HepG2 (cell line): ENCODE data around the gene PRPSAP1. TPM values are rescaled to one million over a fixed set of nuclear protein-coding genes. Genes with fewer than 3 reads are reported as not detected.

Experiments used
- AFF4 ChIP-seq: sonication (generic); formaldehyde crosslinking; IDR thresholded peaks from 2 replicates; pipeline ENCODE4 v1.4.0; 2020; ENCODE audit warnings: missing genetic modification reagents
- ELF3 ChIP-seq: IDR thresholded peaks from 2 replicates; pipeline ENCODE4 v1.6.1; 2016; ENCODE audit warnings: missing genetic modification reagents, missing compliant biosample characterization
- FOXK1 ChIP-seq: sonication (generic); formaldehyde crosslinking; IDR thresholded peaks from 2 replicates; pipeline ENCODE4 v1.4.0; 2020; ENCODE audit warnings: low read depth, missing genetic modification reagents, borderline replicate concordance
- GPBP1L1 ChIP-seq: sonication (generic); formaldehyde crosslinking; IDR thresholded peaks from 2 replicates; pipeline ENCODE4 v1.5.0; 2020; ENCODE audit warnings: mild to moderate bottlenecking, missing genetic modification reagents
- HMG20A ChIP-seq: IDR thresholded peaks from 2 replicates; pipeline ENCODE4 v1.6.1; 2016; ENCODE audit warnings: borderline replicate concordance
- HNF4A ChIP-seq: sonication (generic); formaldehyde crosslinking; IDR thresholded peaks from 2 replicates; pipeline ENCODE4 v1.4.0; 2020; ENCODE audit warnings: missing genetic modification reagents
- ISX ChIP-seq: sonication (generic); formaldehyde crosslinking; conservative IDR thresholded peaks from 2 replicates; pipeline ENCODE4 v1.5.0; 2020; ENCODE audit warnings: missing genetic modification reagents
- KLF12 ChIP-seq: sonication (generic); formaldehyde crosslinking; IDR thresholded peaks from 2 replicates; pipeline ENCODE4 v1.4.0; 2020; ENCODE audit warnings: missing genetic modification reagents, borderline replicate concordance
- KLF6 ChIP-seq: IDR thresholded peaks from 2 replicates; pipeline ENCODE4 v1.8.0; 2016; ENCODE audit warnings: missing biosample characterization, missing genetic modification reagents
- MTA1 ChIP-seq: sonication (generic); formaldehyde crosslinking; IDR thresholded peaks from 2 replicates; pipeline ENCODE4 v1.4.0; 2020; ENCODE audit warnings: missing genetic modification reagents, mild to moderate bottlenecking, borderline replicate concordance
- NR2F6 ChIP-seq, 2 experiments: IDR thresholded peaks; 2 replicates each; pipeline ENCODE4 v1.6.1; 2016; ENCODE audit warnings: antibody characterized with exemption in 1 of 2, mild to moderate bottlenecking in 1 of 2
- PCBP1 ChIP-seq: fragments of 200-400 bp; formaldehyde crosslinking; IDR thresholded peaks from 2 replicates; pipeline ENCODE4 v1.6.1; 2017; ENCODE audit warnings: mild to moderate bottlenecking, low read depth, low read length, borderline replicate concordance
- SP2 ChIP-seq: sonication (generic); formaldehyde crosslinking; IDR thresholded peaks from 2 replicates; pipeline ENCODE4 v1.5.1; 2020; ENCODE audit warnings: mild to moderate bottlenecking, missing genetic modification reagents
- SP5 ChIP-seq: IDR thresholded peaks from 2 replicates; pipeline ENCODE4 v1.6.1; 2016; ENCODE audit warnings: low read depth, borderline replicate concordance
- TBL1XR1 ChIP-seq: fragments of 150-350 bp; IDR thresholded peaks from 2 replicates; pipeline ENCODE4 v1.6.1; 2014; ENCODE audit warnings: borderline replicate concordance, low read length; ENCODE audit not compliant: partially characterized antibody
- ZFP90 ChIP-seq: sonication (generic); formaldehyde crosslinking; IDR thresholded peaks from 2 replicates; pipeline ENCODE4 v1.8.0; 2022; ENCODE audit warnings: missing genetic modification reagents, mild to moderate bottlenecking, inconsistent platforms, borderline replicate concordance
- ZNF235 ChIP-seq: sonication (generic); formaldehyde crosslinking; IDR thresholded peaks from 2 replicates; pipeline ENCODE4 v1.8.1; 2023; ENCODE audit warnings: mild to moderate bottlenecking, missing genetic modification reagents, borderline replicate concordance
- ZNF317 ChIP-seq: sonication (generic); formaldehyde crosslinking; IDR thresholded peaks from 2 replicates; pipeline ENCODE4 v1.5.0; 2020; ENCODE audit warnings: mild to moderate bottlenecking, missing genetic modification reagents
- ZNF432 ChIP-seq: sonication (generic); formaldehyde crosslinking; IDR thresholded peaks from 2 replicates; pipeline ENCODE4 v1.5.0; 2020; ENCODE audit warnings: missing genetic modification reagents, mild to moderate bottlenecking, borderline replicate concordance
- ZNF546 ChIP-seq: sonication (generic); formaldehyde crosslinking; conservative IDR thresholded peaks from 2 replicates; pipeline ENCODE4 v1.8.1; 2023; ENCODE audit warnings: mild to moderate bottlenecking, missing genetic modification reagents
- polyA plus RNA-seq, 8 experiments: library from polyadenylated mRNA; depleted of rRNA in 3 of 8; stranded (reverse) in 7 of 8; unstranded in 1 of 8; fragments of >200 nt; fragmentation: Illumina TruSeq in 4 of 8; extraction: Trizol in 4 of 8; gene quantifications; 2 replicates each; pipeline versions ENCODE4 v1.2.1 to v1.2.3, GENCODE V29; 2011 to 2016; ENCODE audit warnings: low read depth in 4 of 8, missing spikeins in 1 of 8, mixed read lengths in 1 of 8; ENCODE audit not compliant: insufficient read depth in 1 of 8
- total RNA-seq, 5 experiments: library from RNA; depleted of rRNA; stranded (reverse); fragments of >200 nt; fragmentation: Illumina TruSeq; extraction: Trizol; gene quantifications; 2 replicates each; pipeline ENCODE4 v1.2.3, GENCODE V29; 2016; ENCODE audit warnings: low read depth in 1 of 5
- TF ChIP-seq, protein P1 (sequence below): sonication (generic); formaldehyde crosslinking; IDR thresholded peaks from 2 replicates; pipeline ENCODE4 v1.5.0; 2020; ENCODE audit warnings: mild to moderate bottlenecking, missing genetic modification reagents

Gene PRPSAP1
- total and polyA plus RNA-seq, 2 of the 13 experiments (the other 11 are each of a cell fraction or from before 2014, with no cell fraction given): 91.1 to 314 TPM

DNA sequence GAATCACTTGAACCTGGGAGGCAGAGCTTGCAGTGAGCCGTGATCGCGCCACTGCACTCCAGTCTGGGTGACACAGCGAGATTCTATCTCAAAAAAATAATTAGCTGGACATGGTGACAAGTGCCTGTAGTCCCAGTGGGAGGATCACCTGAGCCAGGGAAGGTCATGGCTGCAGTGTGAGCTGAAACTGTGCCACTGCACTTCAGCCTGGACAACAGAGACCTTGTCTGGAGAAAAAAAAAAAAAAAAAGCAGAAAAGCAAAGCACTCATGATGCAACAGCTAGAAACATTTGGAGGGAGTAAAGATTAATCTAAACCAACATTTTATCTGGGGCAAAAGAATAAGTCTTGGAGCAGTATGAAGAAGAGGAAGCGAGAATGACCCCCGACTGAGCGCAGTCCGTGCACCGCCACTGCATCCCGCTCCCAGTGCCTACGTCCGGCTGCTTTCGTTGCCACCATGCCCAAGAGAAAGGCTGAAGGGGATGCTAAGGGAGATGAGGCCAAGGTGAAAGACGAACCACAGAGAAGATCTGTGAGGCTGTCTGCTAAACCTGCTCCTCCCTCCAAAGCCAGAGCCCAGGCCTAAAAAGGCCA lies 8.2 kb downstream of the PRPSAP1 start (continued):
- TF ChIP-seq AFF4 (CRISPR knock-in tag) (no peak), HMG20A (CRISPR knock-in tag) (peak; percentile 16; the same call in 1 of the 2 replicates), SP5 (CRISPR knock-in tag) (0 out of 2 replicates have a peak, but pooled peaks have one; percentile 39), ZNF317 (CRISPR knock-in tag) (0 out of 2 replicates have a peak, but pooled peaks have one; percentile 43), FOXK1 (CRISPR knock-in tag) (peak; percentile 45; the same call in 1 of the 2 replicates), ZNF235 (CRISPR knock-in tag) (no peak), PCBP1 (no peak), ELF3 (CRISPR knock-in tag) (no peak), NR2F6 (IDR thresholded peaks at IDR 0.05) (peak; percentile 50), NR2F6 (CRISPR knock-in tag; IDR thresholded peaks at IDR 0.05) (peak; percentile 61; the same call in 1 of the 2 replicates), ZFP90 (CRISPR knock-in tag) (peak; percentile 46; the same call in 1 of the 2 replicates), KLF6 (CRISPR knock-in tag) (0 out of 2 replicates have a peak, but pooled peaks have one; percentile 59), GPBP1L1 (CRISPR knock-in tag) (no peak), SP2 (CRISPR knock-in tag) (no peak), TBL1XR1 (peak; percentile 48), ZNF546 (CRISPR knock-in tag) (no peak), ZNF432 (no peak), HNF4A (peak; percentile 47), KLF12 (CRISPR knock-in tag) (no peak), ISX (CRISPR knock-in tag) (no peak), MTA1 (CRISPR knock-in tag) (0 out of 2 replicates have a peak, but pooled peaks have one; percentile 48)
- TF ChIP-seq, protein P1, sequence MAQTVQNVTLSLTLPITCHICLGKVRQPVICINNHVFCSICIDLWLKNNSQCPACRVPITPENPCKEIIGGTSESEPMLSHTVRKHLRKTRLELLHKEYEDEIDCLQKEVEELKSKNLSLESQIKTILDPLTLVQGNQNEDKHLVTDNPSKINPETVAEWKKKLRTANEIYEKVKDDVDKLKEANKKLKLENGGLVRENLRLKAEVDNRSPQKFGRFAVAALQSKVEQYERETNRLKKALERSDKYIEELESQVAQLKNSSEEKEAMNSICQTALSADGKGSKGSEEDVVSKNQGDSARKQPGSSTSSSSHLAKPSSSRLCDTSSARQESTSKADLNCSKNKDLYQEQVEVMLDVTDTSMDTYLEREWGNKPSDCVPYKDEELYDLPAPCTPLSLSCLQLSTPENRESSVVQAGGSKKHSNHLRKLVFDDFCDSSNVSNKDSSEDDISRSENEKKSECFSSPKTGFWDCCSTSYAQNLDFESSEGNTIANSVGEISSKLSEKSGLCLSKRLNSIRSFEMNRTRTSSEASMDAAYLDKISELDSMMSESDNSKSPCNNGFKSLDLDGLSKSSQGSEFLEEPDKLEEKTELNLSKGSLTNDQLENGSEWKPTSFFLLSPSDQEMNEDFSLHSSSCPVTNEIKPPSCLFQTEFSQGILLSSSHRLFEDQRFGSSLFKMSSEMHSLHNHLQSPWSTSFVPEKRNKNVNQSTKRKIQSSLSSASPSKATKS (CRISPR knock-in tag): no peak
